ENCODE data around the gene TTI1.
"Not testable (repeated sequence)": the region's sequence is repeated elsewhere in the genome, so short reads cannot be mapped to it uniquely, and the experiment has no call there.

TTI1 gene

GRCh38 chr20:38011696-38012095 lies 21.6 kb downstream of the TTI1 start:
- DNase-seq (ENCODE audit: low read depth, low spot score): no peak

- not testable (repeated sequence) for DNase-seq (ENCODE audit: low read depth, low spot score)
Observed at GRCh38 chr20:38009416-38009815, 23.8 kb downstream of the TTI1 start.

- DNase-seq (ENCODE audit: low read depth, low spot score): no peak
Observed at GRCh38 chr20:38008233-38008944, 24.9 kb downstream of the TTI1 start.

- no peak for DNase-seq (ENCODE audit: low read depth, low spot score)
Observed at GRCh38 chr20:38007526-38007925, 25.7 kb downstream of the TTI1 start.

GRCh38 chr20:38005903-38006302 lies 27.4 kb downstream of the TTI1 start:
- DNase-seq (ENCODE audit: low read depth, low spot score): no peak

- DNase-seq (ENCODE audit: low read depth, low spot score): peak; percentile 29
Observed at GRCh38 chr20:38004416-38004815, 28.8 kb downstream of the TTI1 start.

- DNase-seq (ENCODE audit: low read depth, low spot score): no peak
Observed at GRCh38 chr20:38002422-38002821, 30.8 kb downstream of the TTI1 start.

GRCh38 chr20:38001981-38002380 lies 31.3 kb downstream of the TTI1 start:
- DNase-seq (ENCODE audit: low read depth, low spot score): no peak

- peak; percentile 58 for DNase-seq (ENCODE audit: low read depth, low spot score)
Observed at GRCh38 chr20:38001173-38001875, 31.9 kb downstream of the TTI1 start.

GRCh38 chr20:38000293-38000692 lies 33.0 kb downstream of the TTI1 start:
- DNase-seq (ENCODE audit: low read depth, low spot score): no peak

- DNase-seq (ENCODE audit: low read depth, low spot score): no peak
Observed at GRCh38 chr20:37999526-38000263, 33.6 kb downstream of the TTI1 start.

- no peak for DNase-seq (ENCODE audit: low read depth, low spot score)
Observed at GRCh38 chr20:37997516-37997915, 35.7 kb downstream of the TTI1 start.

GRCh38 chr20:37995856-37996605 lies 37.2 kb downstream of the TTI1 start:
- DNase-seq (ENCODE audit: low read depth, low spot score): no peak

- peak; percentile 91 for DNase-seq (ENCODE audit: low read depth, low spot score)
Observed at GRCh38 chr20:37994512-37994911, 38.7 kb downstream of the TTI1 start.

GRCh38 chr20:37992802-37993409 lies 40.4 kb downstream of the TTI1 start:
- peak; percentile 76 for DNase-seq (ENCODE audit: low read depth, low spot score)

- no peak for DNase-seq (ENCODE audit: low read depth, low spot score)
Observed at GRCh38 chr20:37991908-37992307, 41.3 kb downstream of the TTI1 start.

- DNase-seq (ENCODE audit: low read depth, low spot score): no peak
Observed at GRCh38 chr20:37991157-37991866, 41.9 kb downstream of the TTI1 start.

- DNase-seq (ENCODE audit: low read depth, low spot score): peak; percentile 80
Observed at GRCh38 chr20:37990571-37991151, 42.6 kb downstream of the TTI1 start.

- DNase-seq (ENCODE audit: low read depth, low spot score): peak; percentile 23
Observed at GRCh38 chr20:37989601-37990295, 43.5 kb downstream of the TTI1 start.
